WTC11 (cell line): ENCODE results near the gene PLD5.

ENCODE experiments used
- ELF4 ChIP-seq: sonication (generic); formaldehyde crosslinking; IDR thresholded peaks from 2 replicates; pipeline ENCODE4 v1.8.1; 2022; ENCODE audit warnings: low read depth, mild to moderate bottlenecking, moderate library complexity, missing genetic modification reagents
- NR1H2 ChIP-seq: sonication (generic); formaldehyde crosslinking; IDR thresholded peaks from 2 replicates; pipeline ENCODE4 v1.9.0; 2021; ENCODE audit warnings: mild to moderate bottlenecking, moderate library complexity, missing genetic modification reagents
- TF ChIP-seq, protein P1 (sequence below): fragments of 200-600 bp; IDR thresholded peaks from 2 replicates; pipeline ENCODE4 v1.8.0; 2022; ENCODE audit warnings: antibody characterized with exemption
- TF ChIP-seq, protein P2 (sequence below): sonication (generic); formaldehyde crosslinking; IDR thresholded peaks from 2 replicates; pipeline ENCODE4 v1.8.0; 2022; ENCODE audit warnings: mild to moderate bottlenecking, missing genetic modification reagents
- TF ChIP-seq, protein P3 (sequence below): sonication (generic); formaldehyde crosslinking; IDR thresholded peaks from 2 replicates; pipeline ENCODE4 v1.8.0; 2022; ENCODE audit warnings: mild to moderate bottlenecking, missing genetic modification reagents
- TF ChIP-seq, protein P4 (sequence below): sonication (generic); formaldehyde crosslinking; IDR thresholded peaks from 2 replicates; pipeline ENCODE4 v1.8.0; 2022; ENCODE audit warnings: mild to moderate bottlenecking, missing genetic modification reagents

DNA sequence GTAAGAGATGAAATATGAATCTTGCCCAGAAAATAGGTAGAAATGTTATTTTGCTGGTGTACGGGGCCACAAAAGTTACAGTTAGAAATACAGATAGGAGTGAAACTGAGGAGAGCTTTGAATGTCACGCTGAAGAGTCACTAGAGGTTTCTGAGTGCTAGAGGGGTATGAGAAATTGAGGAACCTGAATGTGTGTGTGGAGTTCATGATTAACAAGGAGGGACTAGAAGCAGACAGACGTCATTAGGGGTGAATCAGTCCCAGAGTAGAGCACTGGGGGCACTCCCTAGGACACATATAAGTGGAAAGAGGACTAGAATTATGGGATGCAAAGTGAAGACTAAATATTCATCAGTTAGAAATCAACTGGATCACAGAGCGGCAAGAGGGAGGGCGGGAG is 336.7 kb downstream of the PLD5 start:
- TF ChIP-seq ELF4 (CRISPR knock-in tag) (no peak), NR1H2 (CRISPR knock-in tag) (no peak)
- TF ChIP-seq, protein P1, sequence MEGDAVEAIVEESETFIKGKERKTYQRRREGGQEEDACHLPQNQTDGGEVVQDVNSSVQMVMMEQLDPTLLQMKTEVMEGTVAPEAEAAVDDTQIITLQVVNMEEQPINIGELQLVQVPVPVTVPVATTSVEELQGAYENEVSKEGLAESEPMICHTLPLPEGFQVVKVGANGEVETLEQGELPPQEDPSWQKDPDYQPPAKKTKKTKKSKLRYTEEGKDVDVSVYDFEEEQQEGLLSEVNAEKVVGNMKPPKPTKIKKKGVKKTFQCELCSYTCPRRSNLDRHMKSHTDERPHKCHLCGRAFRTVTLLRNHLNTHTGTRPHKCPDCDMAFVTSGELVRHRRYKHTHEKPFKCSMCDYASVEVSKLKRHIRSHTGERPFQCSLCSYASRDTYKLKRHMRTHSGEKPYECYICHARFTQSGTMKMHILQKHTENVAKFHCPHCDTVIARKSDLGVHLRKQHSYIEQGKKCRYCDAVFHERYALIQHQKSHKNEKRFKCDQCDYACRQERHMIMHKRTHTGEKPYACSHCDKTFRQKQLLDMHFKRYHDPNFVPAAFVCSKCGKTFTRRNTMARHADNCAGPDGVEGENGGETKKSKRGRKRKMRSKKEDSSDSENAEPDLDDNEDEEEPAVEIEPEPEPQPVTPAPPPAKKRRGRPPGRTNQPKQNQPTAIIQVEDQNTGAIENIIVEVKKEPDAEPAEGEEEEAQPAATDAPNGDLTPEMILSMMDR: no peak
- TF ChIP-seq, protein P2, sequence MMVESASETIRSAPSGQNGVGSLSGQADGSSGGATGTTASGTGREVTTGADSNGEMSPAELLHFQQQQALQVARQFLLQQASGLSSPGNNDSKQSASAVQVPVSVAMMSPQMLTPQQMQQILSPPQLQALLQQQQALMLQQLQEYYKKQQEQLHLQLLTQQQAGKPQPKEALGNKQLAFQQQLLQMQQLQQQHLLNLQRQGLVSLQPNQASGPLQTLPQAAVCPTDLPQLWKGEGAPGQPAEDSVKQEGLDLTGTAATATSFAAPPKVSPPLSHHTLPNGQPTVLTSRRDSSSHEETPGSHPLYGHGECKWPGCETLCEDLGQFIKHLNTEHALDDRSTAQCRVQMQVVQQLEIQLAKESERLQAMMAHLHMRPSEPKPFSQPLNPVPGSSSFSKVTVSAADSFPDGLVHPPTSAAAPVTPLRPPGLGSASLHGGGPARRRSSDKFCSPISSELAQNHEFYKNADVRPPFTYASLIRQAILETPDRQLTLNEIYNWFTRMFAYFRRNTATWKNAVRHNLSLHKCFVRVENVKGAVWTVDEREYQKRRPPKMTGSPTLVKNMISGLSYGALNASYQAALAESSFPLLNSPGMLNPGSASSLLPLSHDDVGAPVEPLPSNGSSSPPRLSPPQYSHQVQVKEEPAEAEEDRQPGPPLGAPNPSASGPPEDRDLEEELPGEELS (CRISPR knock-in tag): no peak
- TF ChIP-seq, protein P3, sequence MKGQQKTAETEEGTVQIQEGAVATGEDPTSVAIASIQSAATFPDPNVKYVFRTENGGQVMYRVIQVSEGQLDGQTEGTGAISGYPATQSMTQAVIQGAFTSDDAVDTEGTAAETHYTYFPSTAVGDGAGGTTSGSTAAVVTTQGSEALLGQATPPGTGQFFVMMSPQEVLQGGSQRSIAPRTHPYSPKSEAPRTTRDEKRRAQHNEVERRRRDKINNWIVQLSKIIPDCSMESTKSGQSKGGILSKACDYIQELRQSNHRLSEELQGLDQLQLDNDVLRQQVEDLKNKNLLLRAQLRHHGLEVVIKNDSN (CRISPR knock-in tag): no peak
- TF ChIP-seq, protein P4, sequence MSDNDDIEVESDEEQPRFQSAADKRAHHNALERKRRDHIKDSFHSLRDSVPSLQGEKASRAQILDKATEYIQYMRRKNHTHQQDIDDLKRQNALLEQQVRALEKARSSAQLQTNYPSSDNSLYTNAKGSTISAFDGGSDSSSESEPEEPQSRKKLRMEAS (CRISPR knock-in tag): no peak
